Astrocyte (in vitro differentiated cells and primary cell): ENCODE results near the gene KCNC4. TPM values are rescaled to one million over a fixed set of nuclear protein-coding genes. Genes with fewer than 3 reads are reported as not detected.

Experiments used
- DNase-seq: peaks from one replicate; pipeline ENCODE4 v3.0.0-alpha.2; 2010; ENCODE audit warnings: low read depth
- FAIRE-seq: peaks from 2 replicates; lab custom pipeline; 2011; peaks lifted over from hg19 to GRCh38; lab: Jason Lieb, UNC
- H2AFZ ChIP-seq: 2 replicates; pipeline ENCODE4 v1.6.0; 2012; ENCODE audit warnings: low read depth, low read length, inconsistent platforms
- H3K27ac ChIP-seq: 2 replicates; pipeline ENCODE4 v1.5.1; 2011; ENCODE audit warnings: low read depth, low read length, inconsistent platforms
- H3K27me3 ChIP-seq: 2 replicates; pipeline ENCODE4 v1.6.0; 2011; ENCODE audit warnings: low read length, inconsistent platforms; ENCODE audit not compliant: insufficient read depth
- H3K36me3 ChIP-seq: 2 replicates; pipeline ENCODE4 v1.5.1; 2011; ENCODE audit warnings: low read length, inconsistent platforms; ENCODE audit not compliant: insufficient read depth
- H3K4me1 ChIP-seq: 2 replicates; pipeline ENCODE4 v1.5.1; 2011; ENCODE audit warnings: low read length, inconsistent platforms; ENCODE audit not compliant: insufficient read depth
- H3K4me2 ChIP-seq: 2 replicates; pipeline ENCODE4 v1.6.0; 2012; ENCODE audit warnings: low read length, inconsistent platforms
- H3K4me3 ChIP-seq: 2 replicates; pipeline ENCODE4 v1.5.1; 2011; ENCODE audit warnings: low read depth, mild to moderate bottlenecking, low read length, inconsistent platforms; ENCODE audit not compliant: insufficient read depth
- H3K79me2 ChIP-seq: 2 replicates; pipeline ENCODE4 v1.6.0; 2012; ENCODE audit warnings: mild to moderate bottlenecking, low read length, inconsistent platforms; ENCODE audit not compliant: insufficient read depth
- H3K9ac ChIP-seq: 2 replicates; pipeline ENCODE4 v1.6.0; 2012; ENCODE audit warnings: mild to moderate bottlenecking, low read length, inconsistent platforms
- H3K9me3 ChIP-seq: 2 replicates; pipeline ENCODE4 v1.5.1; 2012; ENCODE audit warnings: low read depth, mild to moderate bottlenecking, low read length, inconsistent platforms; ENCODE audit not compliant: insufficient read depth
- H4K20me1 ChIP-seq: 2 replicates; pipeline ENCODE4 v1.6.0; 2012; ENCODE audit warnings: low read length, inconsistent platforms; ENCODE audit not compliant: insufficient read depth
- H3K27ac Mint-ChIP-seq: one replicate; pipeline ENCODE4 v1.8.0; 2021; ENCODE audit warnings: mild to moderate bottlenecking, mixed read lengths; ENCODE audit not compliant: unreplicated experiment
- H3K27me3 Mint-ChIP-seq: one replicate; pipeline ENCODE4 v1.8.0; 2021; ENCODE audit warnings: low read depth, mixed read lengths; ENCODE audit not compliant: unreplicated experiment
- H3K36me3 Mint-ChIP-seq: one replicate; pipeline ENCODE4 v1.8.0; 2021; ENCODE audit warnings: low read depth, mixed read lengths; ENCODE audit not compliant: unreplicated experiment
- H3K4me1 Mint-ChIP-seq: one replicate; pipeline ENCODE4 v1.8.0; 2021; ENCODE audit warnings: low read depth, mixed read lengths; ENCODE audit not compliant: unreplicated experiment
- H3K4me3 Mint-ChIP-seq: one replicate; pipeline ENCODE4 v1.8.0; 2021; ENCODE audit warnings: mild to moderate bottlenecking, moderate library complexity, mixed read lengths; ENCODE audit not compliant: unreplicated experiment
- H3K9me3 Mint-ChIP-seq: one replicate; pipeline ENCODE4 v1.8.0; 2021; ENCODE audit warnings: mild to moderate bottlenecking, mixed read lengths; ENCODE audit not compliant: unreplicated experiment
- EZH2 ChIP-seq: IDR thresholded peaks from 2 replicates; pipeline ENCODE4 v1.6.1; 2012; ENCODE audit warnings: mild to moderate bottlenecking, low read length, inconsistent platforms; ENCODE audit not compliant: insufficient read depth
- total RNA-seq: library from RNA; stranded (reverse); gene quantifications from 2 replicates; pipeline ENCODE4 v1.2.1, GENCODE V29; 2021
- TF ChIP-seq, protein P1 (sequence below): IDR thresholded peaks from 2 replicates; pipeline ENCODE4 v1.5.1; 2011; ENCODE audit warnings: low read depth, mild to moderate bottlenecking, inconsistent platforms, low read length, moderate library complexity; ENCODE audit not compliant: insufficient read depth

Gene KCNC4
- total RNA-seq, 1 donor from 2014 or later: 2.6 TPM

DNA sequence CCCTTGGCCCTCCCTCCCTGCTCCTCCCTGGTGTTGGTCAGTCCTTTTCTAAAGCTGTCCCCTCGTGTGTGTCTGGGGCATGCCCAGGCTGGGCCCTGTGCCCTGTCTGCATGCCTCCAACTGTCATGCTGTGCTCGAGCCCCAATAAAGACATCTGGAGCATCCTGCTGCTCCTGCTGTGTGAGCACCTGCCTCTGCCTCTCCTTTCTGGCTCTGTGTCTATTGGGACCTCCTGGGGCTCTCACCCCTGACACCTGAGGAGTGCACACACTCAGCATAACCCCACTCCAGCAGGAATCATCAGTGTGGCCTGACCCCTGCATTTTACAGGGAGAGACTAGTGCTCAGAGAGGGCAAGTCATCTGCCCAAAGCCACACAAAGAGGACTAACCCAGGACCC is 23.7 kb downstream of the KCNC4 start:
- no peak for FAIRE-seq

DNA sequence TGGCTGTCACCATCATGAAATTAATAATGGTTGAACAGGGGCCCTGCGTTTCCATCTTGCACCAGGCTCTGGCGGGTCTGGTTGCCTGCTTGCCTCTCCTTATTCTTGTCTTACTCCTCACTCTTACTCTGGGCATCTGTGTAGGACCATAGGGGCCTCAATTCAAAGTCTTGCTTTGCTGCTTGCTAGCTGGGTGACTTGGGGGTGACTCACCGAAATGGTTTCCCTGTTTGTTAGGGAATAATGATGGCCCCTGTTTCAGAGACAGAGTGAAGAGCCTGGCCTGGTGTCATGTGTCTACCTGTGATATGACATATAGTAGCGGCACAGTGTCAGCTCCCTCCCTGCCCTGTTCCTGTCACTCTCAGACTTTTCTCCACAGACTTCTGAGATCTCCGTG is 24.6 kb downstream of the KCNC4 start:
- no peak overlapping the region for H3K27ac Mint-ChIP-seq
- H3K4me3 Mint-ChIP-seq: no peak overlapping the region
- peaks cover 30% of the 10 kb centered on the region for H3K4me1 Mint-ChIP-seq
- Histone ChIP-seq H3K27me3 (no peaks in the 10 kb centered on the region), H4K20me1 (no peaks in the 10 kb centered on the region), H3K79me2 (no peaks in the 10 kb centered on the region), H3K27ac (peak overlapping the region; percentile 55), H3K4me3 (no peak overlapping the region), H2AFZ (peak overlapping the region; percentile 46), H3K4me2 (peak overlapping the region; percentile 43), H3K36me3 (no peaks in the 10 kb centered on the region), H3K9ac (peak overlapping the region; percentile 50), H3K9me3 (peaks cover 6% of the 10 kb centered on the region), H3K4me1 (peaks cover 30% of the 10 kb centered on the region)
- peaks cover 2% of the 10 kb centered on the region for H3K36me3 Mint-ChIP-seq
- no peak for DNase-seq
- FAIRE-seq: no peak
- H3K9me3 Mint-ChIP-seq: peaks cover 5% of the 10 kb centered on the region
- TF ChIP-seq, protein P1, sequence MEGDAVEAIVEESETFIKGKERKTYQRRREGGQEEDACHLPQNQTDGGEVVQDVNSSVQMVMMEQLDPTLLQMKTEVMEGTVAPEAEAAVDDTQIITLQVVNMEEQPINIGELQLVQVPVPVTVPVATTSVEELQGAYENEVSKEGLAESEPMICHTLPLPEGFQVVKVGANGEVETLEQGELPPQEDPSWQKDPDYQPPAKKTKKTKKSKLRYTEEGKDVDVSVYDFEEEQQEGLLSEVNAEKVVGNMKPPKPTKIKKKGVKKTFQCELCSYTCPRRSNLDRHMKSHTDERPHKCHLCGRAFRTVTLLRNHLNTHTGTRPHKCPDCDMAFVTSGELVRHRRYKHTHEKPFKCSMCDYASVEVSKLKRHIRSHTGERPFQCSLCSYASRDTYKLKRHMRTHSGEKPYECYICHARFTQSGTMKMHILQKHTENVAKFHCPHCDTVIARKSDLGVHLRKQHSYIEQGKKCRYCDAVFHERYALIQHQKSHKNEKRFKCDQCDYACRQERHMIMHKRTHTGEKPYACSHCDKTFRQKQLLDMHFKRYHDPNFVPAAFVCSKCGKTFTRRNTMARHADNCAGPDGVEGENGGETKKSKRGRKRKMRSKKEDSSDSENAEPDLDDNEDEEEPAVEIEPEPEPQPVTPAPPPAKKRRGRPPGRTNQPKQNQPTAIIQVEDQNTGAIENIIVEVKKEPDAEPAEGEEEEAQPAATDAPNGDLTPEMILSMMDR: no peak
- TF ChIP-seq EZH2: no peak
- peaks cover 28% of the 10 kb centered on the region for H3K27me3 Mint-ChIP-seq

More for the DNA sequence above, 23.7 kb downstream of the KCNC4 start:
- Histone ChIP-seq H2AFZ (no peak overlapping the region), H3K79me2 (no peaks in the 10 kb centered on the region), H3K9me3 (peaks cover 6% of the 10 kb centered on the region), H3K4me1 (peaks cover 30% of the 10 kb centered on the region), H3K9ac (no peak overlapping the region), H3K36me3 (no peaks in the 10 kb centered on the region), H3K4me3 (no peak overlapping the region), H3K27me3 (no peaks in the 10 kb centered on the region), H4K20me1 (no peaks in the 10 kb centered on the region), H3K4me2 (no peak overlapping the region), H3K27ac (no peak overlapping the region)
- Mint-ChIP-seq H3K9me3 (peaks cover under 1% of the 10 kb centered on the region), H3K36me3 (peaks cover 3% of the 10 kb centered on the region), H3K27me3 (peaks cover 26% of the 10 kb centered on the region), H3K4me1 (peaks cover 30% of the 10 kb centered on the region), H3K27ac (no peak overlapping the region), H3K4me3 (no peak overlapping the region)
- no peak for TF ChIP-seq EZH2
- TF ChIP-seq, protein P1: no peak
- DNase-seq: no peak

DNA sequence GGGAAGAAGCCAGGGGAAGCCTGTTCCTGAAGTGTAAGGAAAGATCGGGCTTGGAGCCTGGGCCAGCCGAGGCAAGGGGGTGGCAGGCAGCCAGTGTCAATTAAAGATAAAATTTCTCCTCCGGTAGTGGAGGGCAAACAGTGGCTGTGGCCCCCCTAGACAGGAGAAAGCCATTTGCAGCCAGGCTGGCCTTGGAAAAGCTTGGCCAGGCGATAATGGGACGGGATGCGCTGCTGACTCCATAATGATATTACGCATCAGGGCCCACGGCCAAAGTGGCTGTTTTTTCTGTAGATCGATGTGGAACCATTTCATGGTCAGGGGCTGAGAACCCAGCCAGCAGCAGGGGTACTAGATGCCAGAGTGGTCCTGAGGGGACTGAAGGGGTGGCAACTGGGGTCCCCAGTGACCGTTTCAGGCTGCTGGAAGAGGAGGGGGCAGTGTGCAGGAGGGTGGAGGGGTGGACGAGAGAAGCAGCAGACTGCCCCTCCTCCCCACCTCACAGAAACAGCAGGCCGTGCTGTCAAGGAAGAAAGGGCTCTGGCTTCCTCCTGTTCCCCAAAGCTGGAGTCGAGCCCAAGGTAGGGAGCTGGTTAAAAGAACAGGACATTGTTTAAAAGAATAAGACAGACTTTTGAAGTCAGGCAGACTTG is 25.2 kb downstream of the KCNC4 start:
- Histone ChIP-seq H3K27me3 (no peaks in the 10 kb centered on the region), H3K79me2 (no peaks in the 10 kb centered on the region), H3K9me3 (peaks cover 6% of the 10 kb centered on the region), H3K4me2 (peak overlapping the region; percentile 43), H2AFZ (peak overlapping the region; percentile 46), H4K20me1 (no peaks in the 10 kb centered on the region), H3K36me3 (no peaks in the 10 kb centered on the region), H3K9ac (peak overlapping the region; percentile 50), H3K27ac (peak overlapping the region; percentile 55), H3K4me3 (no peak overlapping the region), H3K4me1 (peaks cover 30% of the 10 kb centered on the region)
- Mint-ChIP-seq H3K9me3 (peaks cover 5% of the 10 kb centered on the region), H3K36me3 (peaks cover 2% of the 10 kb centered on the region), H3K4me1 (peaks cover 30% of the 10 kb centered on the region), H3K4me3 (peak overlapping the region; percentile 27), H3K27me3 (peaks cover 27% of the 10 kb centered on the region), H3K27ac (peak overlapping the region; percentile 73)
- TF ChIP-seq, protein P1: no peak
- no peak for TF ChIP-seq EZH2
- FAIRE-seq (no peak), DNase-seq (no peak)
